D721Med (cell line): ENCODE measurements around the gene C1QTNF9B.
"Not testable (repeated sequence)": the region's sequence is repeated elsewhere in the genome, so short reads cannot be mapped to it uniquely, and the experiment has no call there.

Experiments
- DNase-seq: peaks from one replicate; pipeline ENCODE4 v3.0.0; 2011; ENCODE audit warnings: low spot score; ENCODE audit not compliant: insufficient read length
- FAIRE-seq: peaks from 2 replicates; lab custom pipeline; 2011; peaks lifted over from hg19 to GRCh38; lab: Jason Lieb, UNC
- TF ChIP-seq, protein P1 (sequence below): IDR thresholded peaks from 2 replicates; pipeline ENCODE4 v1.5.1; 2012; ENCODE audit warnings: mild to moderate bottlenecking, control low read depth; ENCODE audit not compliant: insufficient read depth; ENCODE audit errors: missing control alignments

The C1QTNF9B gene

DNA sequence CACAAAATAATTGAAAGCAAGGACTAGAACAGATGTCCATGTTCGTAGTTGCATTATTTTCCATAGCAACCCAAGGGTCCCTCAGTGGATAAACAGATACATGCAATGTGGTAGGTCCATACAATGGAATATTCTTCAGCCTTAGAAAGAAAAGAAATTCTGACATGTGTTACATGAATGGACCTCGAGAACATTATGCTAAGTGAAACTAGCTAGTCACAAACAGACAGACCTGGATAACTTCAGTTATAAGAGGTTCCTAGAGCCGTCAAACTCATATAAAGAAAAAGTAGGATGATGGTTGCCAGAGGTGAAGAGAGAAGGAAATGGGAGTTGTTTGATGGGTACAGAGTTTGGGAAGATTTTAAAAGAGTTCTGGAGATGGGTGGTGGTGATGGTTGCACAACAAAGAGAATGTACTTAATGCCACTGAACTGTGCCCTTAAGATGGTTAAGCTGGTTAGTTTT, at the start of gene C1QTNF9B:
Gene C1QTNF9B (minus strand): TSS at position 51 of the 468 bp plus-strand sequence.
- FAIRE-seq, DNase-seq: not testable (repeated sequence)

DNA sequence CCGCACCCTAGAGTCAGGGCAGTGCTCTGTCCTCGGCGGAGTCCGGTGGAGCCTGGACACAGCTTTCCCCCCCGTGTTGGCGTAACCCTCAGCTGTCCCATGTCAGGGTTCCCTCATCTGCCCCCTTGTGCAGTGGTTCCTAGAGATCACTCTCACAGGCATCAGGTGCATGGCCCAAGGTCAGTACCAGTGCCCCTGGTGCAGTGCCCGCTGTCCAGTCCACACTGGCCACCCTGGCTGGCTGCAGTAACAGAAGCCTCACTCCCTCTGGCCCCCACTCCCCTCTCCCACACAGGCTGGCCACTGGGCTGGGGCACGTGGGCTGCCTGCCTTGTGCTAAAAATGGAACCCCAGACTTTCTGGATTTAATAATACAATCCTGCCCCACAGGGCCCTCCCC, 49.6 kb upstream of the C1QTNF9B start:
- TF ChIP-seq, protein P1, sequence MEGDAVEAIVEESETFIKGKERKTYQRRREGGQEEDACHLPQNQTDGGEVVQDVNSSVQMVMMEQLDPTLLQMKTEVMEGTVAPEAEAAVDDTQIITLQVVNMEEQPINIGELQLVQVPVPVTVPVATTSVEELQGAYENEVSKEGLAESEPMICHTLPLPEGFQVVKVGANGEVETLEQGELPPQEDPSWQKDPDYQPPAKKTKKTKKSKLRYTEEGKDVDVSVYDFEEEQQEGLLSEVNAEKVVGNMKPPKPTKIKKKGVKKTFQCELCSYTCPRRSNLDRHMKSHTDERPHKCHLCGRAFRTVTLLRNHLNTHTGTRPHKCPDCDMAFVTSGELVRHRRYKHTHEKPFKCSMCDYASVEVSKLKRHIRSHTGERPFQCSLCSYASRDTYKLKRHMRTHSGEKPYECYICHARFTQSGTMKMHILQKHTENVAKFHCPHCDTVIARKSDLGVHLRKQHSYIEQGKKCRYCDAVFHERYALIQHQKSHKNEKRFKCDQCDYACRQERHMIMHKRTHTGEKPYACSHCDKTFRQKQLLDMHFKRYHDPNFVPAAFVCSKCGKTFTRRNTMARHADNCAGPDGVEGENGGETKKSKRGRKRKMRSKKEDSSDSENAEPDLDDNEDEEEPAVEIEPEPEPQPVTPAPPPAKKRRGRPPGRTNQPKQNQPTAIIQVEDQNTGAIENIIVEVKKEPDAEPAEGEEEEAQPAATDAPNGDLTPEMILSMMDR: no peak
- FAIRE-seq: no peak
- DNase-seq: no peak

GRCh38 chr13:23946067-23946466, 48.8 kb upstream of the C1QTNF9B start:
- TF ChIP-seq, protein P1: no peak
- FAIRE-seq (no peak), DNase-seq (no peak)

DNA sequence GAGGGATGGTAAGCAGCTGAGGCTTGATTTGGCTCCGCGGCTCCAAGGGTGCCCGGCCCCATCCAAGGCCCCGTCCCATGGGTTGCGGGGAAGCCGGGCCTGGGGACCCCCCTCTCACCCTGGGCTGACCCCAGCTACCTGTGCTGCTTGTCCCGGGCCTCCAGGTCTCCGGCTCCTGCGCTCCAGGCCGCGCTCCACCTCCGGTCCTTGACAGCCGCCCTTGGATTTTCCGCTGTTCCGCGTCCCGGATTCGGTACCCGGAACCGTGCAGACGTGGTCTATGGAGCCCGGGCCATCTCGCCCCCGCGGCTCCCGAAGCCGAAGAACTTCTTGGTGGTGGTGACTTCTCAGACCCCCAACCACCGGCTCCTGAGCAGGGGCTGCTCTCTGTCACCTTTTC, 48.3 kb upstream of the C1QTNF9B start:
- FAIRE-seq: no peak
- DNase-seq: no peak
- TF ChIP-seq, protein P1: no peak

- FAIRE-seq: no peak
These were observed 43.9 kb upstream of the C1QTNF9B start for GRCh38 chr13:23941211-23941610.

GRCh38 chr13:23939666-23940065, 42.4 kb upstream of the C1QTNF9B start:
- not testable (repeated sequence) for FAIRE-seq, DNase-seq

More at GRCh38 chr13:23941211-23941610, 43.9 kb upstream of the C1QTNF9B start:
- no peak for DNase-seq
- TF ChIP-seq, protein P1: no peak

- DNase-seq: no peak
- no peak for FAIRE-seq
- TF ChIP-seq, protein P1: no peak
These were observed 37.2 kb upstream of the C1QTNF9B start for GRCh38 chr13:23934520-23934919.

DNA sequence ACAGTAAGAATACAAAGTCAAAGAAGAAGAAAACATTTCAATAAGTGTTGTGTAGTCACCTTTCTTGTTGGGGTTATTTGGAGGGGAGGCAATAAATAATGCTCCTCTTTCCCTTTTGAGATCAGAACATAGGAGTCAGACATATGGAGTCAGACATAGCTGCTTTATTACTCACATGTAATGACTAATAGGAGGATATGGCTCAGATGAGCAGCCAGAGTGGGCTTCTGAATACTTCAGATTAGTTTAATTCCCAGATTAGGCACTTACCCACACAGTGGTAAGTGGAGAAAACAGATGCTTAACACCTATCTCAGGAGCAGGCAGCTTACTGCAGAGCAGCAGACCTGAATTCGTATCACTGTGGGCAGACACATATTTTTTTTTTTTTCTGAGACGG, 31.7 kb upstream of the C1QTNF9B start:
- DNase-seq: no peak
- peak; percentile 21 for FAIRE-seq

More for the DNA sequence above, 31.7 kb upstream of the C1QTNF9B start:
- TF ChIP-seq, protein P1: no peak
